ENCODE data around the gene HIC2. TPM values are rescaled to one million over a fixed set of nuclear protein-coding genes. Genes with fewer than 3 reads are reported as not detected.
A peak's percentile ranks its signal among the peaks of the same experiment; 100 is the strongest.

The HIC2 gene
- total and polyA plus RNA-seq, 9 of the 15 experiments (the other 6 are each of a cell fraction or from before 2014, with no cell fraction given), result 1.7 to 117 (median 35.5) TPM

DNA sequence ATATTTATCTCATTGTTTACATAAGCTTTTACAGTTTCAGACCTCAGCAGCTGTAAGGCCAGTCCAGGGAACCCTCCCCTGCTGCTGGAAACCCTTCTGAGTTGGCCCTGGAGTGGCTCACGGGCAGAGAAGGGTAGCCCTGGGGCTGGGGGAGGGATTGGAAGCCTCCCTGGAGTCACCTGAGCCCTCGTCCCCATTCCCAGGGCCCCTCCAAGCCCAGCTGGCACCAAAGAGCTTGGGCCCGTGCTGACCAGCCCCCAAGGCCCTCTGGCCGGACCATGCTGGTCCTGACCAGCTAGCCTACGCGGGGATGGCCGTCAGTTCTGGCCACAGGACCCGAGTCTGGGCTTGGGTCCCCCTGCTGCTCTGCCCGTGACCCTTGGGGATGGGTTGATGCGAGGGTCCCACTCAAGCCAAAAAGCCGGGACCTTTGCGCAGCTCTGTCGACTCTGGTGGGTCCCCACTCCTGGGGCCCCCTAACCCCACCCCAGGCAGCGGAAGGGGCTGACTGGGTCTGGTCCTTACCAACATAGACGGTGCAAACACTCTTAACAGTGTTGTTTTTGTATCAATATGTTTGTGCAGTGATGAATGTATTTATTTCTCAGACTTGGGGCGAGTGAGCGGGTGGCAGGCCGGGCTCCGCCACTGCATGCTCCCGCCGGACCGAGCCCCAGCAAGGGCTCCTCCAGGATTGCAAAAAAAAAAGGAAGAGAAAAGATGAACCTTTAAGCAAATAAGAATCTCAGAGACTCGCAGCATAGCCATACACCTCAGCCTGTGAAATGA, 32.6 kb downstream of the HIC2 start (continued):
- TF ChIP-seq, protein P1, sequence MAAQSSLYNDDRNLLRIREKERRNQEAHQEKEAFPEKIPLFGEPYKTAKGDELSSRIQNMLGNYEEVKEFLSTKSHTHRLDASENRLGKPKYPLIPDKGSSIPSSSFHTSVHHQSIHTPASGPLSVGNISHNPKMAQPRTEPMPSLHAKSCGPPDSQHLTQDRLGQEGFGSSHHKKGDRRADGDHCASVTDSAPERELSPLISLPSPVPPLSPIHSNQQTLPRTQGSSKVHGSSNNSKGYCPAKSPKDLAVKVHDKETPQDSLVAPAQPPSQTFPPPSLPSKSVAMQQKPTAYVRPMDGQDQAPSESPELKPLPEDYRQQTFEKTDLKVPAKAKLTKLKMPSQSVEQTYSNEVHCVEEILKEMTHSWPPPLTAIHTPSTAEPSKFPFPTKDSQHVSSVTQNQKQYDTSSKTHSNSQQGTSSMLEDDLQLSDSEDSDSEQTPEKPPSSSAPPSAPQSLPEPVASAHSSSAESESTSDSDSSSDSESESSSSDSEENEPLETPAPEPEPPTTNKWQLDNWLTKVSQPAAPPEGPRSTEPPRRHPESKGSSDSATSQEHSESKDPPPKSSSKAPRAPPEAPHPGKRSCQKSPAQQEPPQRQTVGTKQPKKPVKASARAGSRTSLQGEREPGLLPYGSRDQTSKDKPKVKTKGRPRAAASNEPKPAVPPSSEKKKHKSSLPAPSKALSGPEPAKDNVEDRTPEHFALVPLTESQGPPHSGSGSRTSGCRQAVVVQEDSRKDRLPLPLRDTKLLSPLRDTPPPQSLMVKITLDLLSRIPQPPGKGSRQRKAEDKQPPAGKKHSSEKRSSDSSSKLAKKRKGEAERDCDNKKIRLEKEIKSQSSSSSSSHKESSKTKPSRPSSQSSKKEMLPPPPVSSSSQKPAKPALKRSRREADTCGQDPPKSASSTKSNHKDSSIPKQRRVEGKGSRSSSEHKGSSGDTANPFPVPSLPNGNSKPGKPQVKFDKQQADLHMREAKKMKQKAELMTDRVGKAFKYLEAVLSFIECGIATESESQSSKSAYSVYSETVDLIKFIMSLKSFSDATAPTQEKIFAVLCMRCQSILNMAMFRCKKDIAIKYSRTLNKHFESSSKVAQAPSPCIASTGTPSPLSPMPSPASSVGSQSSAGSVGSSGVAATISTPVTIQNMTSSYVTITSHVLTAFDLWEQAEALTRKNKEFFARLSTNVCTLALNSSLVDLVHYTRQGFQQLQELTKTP (IDR thresholded peaks at IDR 0.05; ENCODE audit: low read depth in 1 of 2, partially characterized antibody in 2 of 2), result no peak
- TF ChIP-seq TEAD4 (IDR thresholded peaks at IDR 0.05; ENCODE audit: low read length) (0 out of 2 replicates have a peak, but pooled peaks have one; percentile 4), TEAD4 (CRISPR knock-in tag; IDR thresholded peaks at IDR 0.05; ENCODE audit: borderline replicate concordance) (no peak), NR3C1 (CRISPR knock-in tag; IDR thresholded peaks at IDR 0.05) (peak; percentile 47; the same call in 1 of the 2 replicates), HNRNPL (IDR thresholded peaks at IDR 0.05; ENCODE audit: low read depth, low read length) (no peak), FIP1L1 (IDR thresholded peaks at IDR 0.05; ENCODE audit: low read depth, low read length, poor library complexity, severe bottlenecking) (peak; percentile 25), ERF (CRISPR knock-in tag; IDR thresholded peaks at IDR 0.05) (0 out of 2 replicates have a peak, but pooled peaks have one; percentile 10), ZNF124 (CRISPR knock-in tag; IDR thresholded peaks at IDR 0.05) (0 out of 2 replicates have a peak, but pooled peaks have one; percentile 24), SUPT5H (IDR thresholded peaks at IDR 0.05) (peak; percentile 32)
- TF ChIP-seq, protein P2, sequence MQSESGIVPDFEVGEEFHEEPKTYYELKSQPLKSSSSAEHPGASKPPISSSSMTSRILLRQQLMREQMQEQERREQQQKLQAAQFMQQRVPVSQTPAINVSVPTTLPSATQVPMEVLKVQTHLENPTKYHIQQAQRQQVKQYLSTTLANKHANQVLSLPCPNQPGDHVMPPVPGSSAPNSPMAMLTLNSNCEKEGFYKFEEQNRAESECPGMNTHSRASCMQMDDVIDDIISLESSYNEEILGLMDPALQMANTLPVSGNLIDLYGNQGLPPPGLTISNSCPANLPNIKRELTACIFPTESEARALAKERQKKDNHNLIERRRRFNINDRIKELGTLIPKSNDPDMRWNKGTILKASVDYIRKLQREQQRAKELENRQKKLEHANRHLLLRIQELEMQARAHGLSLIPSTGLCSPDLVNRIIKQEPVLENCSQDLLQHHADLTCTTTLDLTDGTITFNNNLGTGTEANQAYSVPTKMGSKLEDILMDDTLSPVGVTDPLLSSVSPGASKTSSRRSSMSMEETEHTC (IDR thresholded peaks at IDR 0.05), result 0 out of 2 replicates have a peak, but pooled peaks have one; percentile 8

Measured in K562 (cell line).